Mesothelial cell of epicardium (in vitro differentiated cells): ENCODE measurements around the gene CPD. TPM values are rescaled to one million over a fixed set of nuclear protein-coding genes. Genes with fewer than 3 reads are reported as not detected.

Experiments used
- DNase-seq, 2 experiments: peaks; one replicate each; pipeline ENCODE4 v3.0.0; 2021; ENCODE audit warnings: low spot score in 2 of 2; ENCODE audit not compliant: unreplicated experiment in 2 of 2
- H3K27ac Mint-ChIP-seq: 2 replicates; pipeline ENCODE4 v1.8.0; 2021; ENCODE audit warnings: mixed read lengths
- H3K27me3 Mint-ChIP-seq: 2 replicates; pipeline ENCODE4 v1.8.0; 2021; ENCODE audit warnings: low read depth, mixed read lengths
- H3K36me3 Mint-ChIP-seq: 2 replicates; pipeline ENCODE4 v1.8.0; 2021; ENCODE audit warnings: mixed read lengths
- H3K4me1 Mint-ChIP-seq: 2 replicates; pipeline ENCODE4 v1.8.0; 2021; ENCODE audit warnings: mixed read lengths
- H3K4me3 Mint-ChIP-seq: 2 replicates; pipeline ENCODE4 v1.8.0; 2021; ENCODE audit warnings: mild to moderate bottlenecking, moderate library complexity, mixed read lengths
- H3K9me3 Mint-ChIP-seq: 2 replicates; pipeline ENCODE4 v1.8.0; 2021; ENCODE audit warnings: mixed read lengths
- total RNA-seq: library from RNA; stranded (reverse); gene quantifications from 3 replicates; pipeline ENCODE4 v1.2.1, GENCODE V29; 2021
- TF ChIP-seq, protein P1 (sequence below): fragments of 200-600 bp; sonication (generic); IDR thresholded peaks from one replicate; pipeline ENCODE4 v1.5.0; 2021; ENCODE audit warnings: antibody characterized with exemption; ENCODE audit not compliant: unreplicated experiment

CPD gene
- total RNA-seq, 1 donor from 2014 or later = 49.3 TPM

DNA sequence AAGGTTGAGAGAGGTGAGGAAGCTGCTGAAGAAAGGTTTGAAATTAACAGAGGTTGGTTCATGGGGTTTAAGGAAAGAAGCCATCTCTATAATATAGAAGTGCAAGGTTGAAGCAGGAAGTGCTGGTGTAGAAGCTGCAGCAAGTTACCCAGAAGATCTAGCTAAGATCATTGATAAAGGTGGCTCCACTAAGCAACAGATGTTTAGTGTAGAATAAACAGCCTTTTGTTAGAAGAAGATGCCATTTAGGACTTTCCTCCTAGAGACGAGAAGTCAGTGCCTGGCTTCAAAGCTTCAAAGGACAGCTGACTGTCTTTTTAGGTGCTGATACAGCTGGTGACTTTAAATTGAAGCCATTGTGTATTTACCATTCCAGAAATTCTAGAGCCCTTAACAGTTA lies 127.8 kb downstream of the CPD start:
- TF ChIP-seq, protein P1, sequence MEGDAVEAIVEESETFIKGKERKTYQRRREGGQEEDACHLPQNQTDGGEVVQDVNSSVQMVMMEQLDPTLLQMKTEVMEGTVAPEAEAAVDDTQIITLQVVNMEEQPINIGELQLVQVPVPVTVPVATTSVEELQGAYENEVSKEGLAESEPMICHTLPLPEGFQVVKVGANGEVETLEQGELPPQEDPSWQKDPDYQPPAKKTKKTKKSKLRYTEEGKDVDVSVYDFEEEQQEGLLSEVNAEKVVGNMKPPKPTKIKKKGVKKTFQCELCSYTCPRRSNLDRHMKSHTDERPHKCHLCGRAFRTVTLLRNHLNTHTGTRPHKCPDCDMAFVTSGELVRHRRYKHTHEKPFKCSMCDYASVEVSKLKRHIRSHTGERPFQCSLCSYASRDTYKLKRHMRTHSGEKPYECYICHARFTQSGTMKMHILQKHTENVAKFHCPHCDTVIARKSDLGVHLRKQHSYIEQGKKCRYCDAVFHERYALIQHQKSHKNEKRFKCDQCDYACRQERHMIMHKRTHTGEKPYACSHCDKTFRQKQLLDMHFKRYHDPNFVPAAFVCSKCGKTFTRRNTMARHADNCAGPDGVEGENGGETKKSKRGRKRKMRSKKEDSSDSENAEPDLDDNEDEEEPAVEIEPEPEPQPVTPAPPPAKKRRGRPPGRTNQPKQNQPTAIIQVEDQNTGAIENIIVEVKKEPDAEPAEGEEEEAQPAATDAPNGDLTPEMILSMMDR = no peak
- peaks cover 11% of the 10 kb centered on the region for H3K9me3 Mint-ChIP-seq
- peaks cover 46% of the 10 kb centered on the region for H3K36me3 Mint-ChIP-seq
- H3K4me1 Mint-ChIP-seq = no peaks in the 10 kb centered on the region
- H3K4me3 Mint-ChIP-seq = no peak overlapping the region
- DNase-seq = no peak
- H3K27me3 Mint-ChIP-seq = no peaks in the 10 kb centered on the region
- no peak overlapping the region for H3K27ac Mint-ChIP-seq

DNA sequence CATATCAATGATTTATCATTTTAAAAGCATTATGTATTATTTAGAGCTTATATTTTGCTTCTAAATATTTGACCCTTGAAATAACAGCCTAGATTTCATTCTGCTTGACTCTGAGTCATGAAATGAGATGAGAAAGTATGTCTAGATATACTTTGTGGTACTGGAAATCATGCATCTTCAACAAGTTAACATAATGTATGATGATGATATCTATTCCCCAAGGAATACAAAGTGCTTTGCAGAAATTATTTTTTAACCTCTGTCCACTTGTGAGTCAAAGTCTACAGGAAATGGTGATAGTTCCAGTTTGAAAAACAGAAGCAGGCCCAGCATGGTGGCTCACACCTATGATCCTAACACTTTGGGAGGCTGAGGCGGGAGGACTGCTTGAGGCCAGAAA lies 134.6 kb downstream of the CPD start:
- TF ChIP-seq, protein P1 = no peak
- DNase-seq = no peak
- Mint-ChIP-seq H3K36me3 (peaks cover 9% of the 10 kb centered on the region), H3K4me3 (no peak overlapping the region), H3K9me3 (no peaks in the 10 kb centered on the region), H3K4me1 (no peaks in the 10 kb centered on the region), H3K27me3 (no peaks in the 10 kb centered on the region), H3K27ac (no peak overlapping the region)

DNA sequence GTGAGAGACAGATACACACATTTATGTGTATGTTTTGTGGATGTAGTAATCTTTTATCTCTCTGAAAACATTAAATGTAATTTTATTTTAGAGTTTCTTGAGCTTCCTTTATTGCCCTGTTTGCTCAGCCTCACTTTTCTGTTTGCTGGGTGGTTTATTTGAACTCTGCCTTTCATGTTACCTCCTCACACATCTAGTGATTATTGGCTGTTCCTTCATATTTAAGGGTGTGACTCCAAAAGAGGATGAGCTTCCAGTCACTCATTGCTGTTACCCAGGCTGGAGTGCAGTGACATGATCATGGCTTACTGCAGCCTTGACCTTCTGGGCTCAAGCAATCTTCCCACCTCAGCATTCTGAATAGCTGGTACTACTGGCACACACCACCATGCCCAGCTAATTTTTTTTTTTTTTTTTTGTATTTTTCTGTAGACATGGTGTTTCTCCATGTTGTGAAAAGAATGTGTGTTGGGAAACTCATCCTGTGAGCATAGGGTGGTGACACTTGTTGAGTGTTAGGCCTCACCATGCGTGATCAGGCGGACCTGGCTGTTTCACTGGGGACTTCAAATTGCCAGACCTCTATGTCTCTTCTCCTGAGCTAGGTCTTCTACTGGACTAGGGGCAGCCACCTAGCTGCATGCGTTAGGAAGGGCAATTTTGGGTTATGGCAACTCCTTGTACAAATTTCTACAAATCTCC lies 136.3 kb downstream of the CPD start:
- peaks cover 9% of the 10 kb centered on the region for H3K36me3 Mint-ChIP-seq
- H3K27me3 Mint-ChIP-seq = no peaks in the 10 kb centered on the region
- H3K4me3 Mint-ChIP-seq = no peak overlapping the region
- TF ChIP-seq, protein P1 = no peak
- DNase-seq = no peak
- no peaks in the 10 kb centered on the region for H3K9me3 Mint-ChIP-seq
- no peak overlapping the region for H3K27ac Mint-ChIP-seq
- peaks cover 5% of the 10 kb centered on the region for H3K4me1 Mint-ChIP-seq

DNA sequence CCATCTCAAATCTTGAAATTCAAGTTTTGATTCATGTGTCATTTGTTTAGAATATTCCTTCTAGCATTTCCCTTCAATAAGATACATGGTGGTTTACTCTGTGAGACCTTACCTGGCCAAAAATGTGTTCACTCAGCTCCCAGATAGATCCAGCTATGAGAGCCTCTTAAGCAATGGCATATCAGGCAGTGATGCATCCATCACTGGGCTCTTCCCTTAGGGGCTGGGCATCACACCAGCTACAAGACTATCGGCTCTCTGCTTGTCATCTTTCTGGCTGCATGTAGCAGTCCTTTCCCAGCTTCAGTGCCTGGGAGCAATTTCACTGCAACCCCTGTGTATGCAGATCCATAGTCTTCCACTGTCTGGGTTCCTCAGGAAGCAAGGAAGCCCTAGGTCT lies 139.1 kb downstream of the CPD start:
- Mint-ChIP-seq H3K4me3 (no peak overlapping the region), H3K36me3 (peaks cover 25% of the 10 kb centered on the region), H3K9me3 (peaks cover 4% of the 10 kb centered on the region), H3K4me1 (peaks cover 10% of the 10 kb centered on the region), H3K27me3 (no peaks in the 10 kb centered on the region), H3K27ac (no peak overlapping the region)
- TF ChIP-seq, protein P1 = no peak
- no peak for DNase-seq

DNA sequence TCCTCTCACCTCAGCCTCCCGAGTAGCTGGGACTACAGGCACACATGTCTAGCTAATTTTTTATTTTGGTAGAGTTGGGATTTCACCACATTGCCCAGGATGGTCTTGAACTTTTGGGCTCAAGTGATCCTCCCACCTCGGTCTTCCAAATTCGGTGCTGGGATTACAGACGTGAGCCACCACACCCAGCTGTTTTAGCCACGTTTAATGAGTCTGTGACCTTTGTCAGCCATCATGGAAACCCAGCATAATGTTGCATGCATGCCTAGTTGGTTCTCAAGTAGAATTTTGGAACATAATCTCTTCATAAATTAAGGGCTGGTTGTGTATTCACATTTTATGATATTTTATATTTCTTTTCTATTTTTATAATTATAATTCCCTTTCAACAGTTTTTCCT lies 140.4 kb downstream of the CPD start:
- TF ChIP-seq, protein P1 = no peak
- Mint-ChIP-seq H3K4me3 (no peak overlapping the region), H3K9me3 (peaks cover 4% of the 10 kb centered on the region), H3K36me3 (peaks cover 31% of the 10 kb centered on the region), H3K27ac (no peak overlapping the region), H3K27me3 (no peaks in the 10 kb centered on the region), H3K4me1 (peaks cover 10% of the 10 kb centered on the region)
- DNase-seq = no peak

Other genes starting within 250 kb of the CPD start
- gene SLC6A4, start 143.2 kb upstream of the CPD start, total RNA-seq = 0.84 to 1.1 TPM (median 0.91 TPM) in 3 replicates
- gene BLMH, start 87.0 kb upstream of the CPD start, total RNA-seq = 44.7 to 47.9 TPM (median 46.4 TPM) in 3 replicates
- gene TMIGD1, start 44.9 kb upstream of the CPD start, total RNA-seq = not detected in 3 replicates
- gene GOSR1, start 98.5 kb downstream of the CPD start, total RNA-seq = 58.7 to 64.5 TPM (median 64.3 TPM) in 3 replicates